Gastroesophageal sphincter (tissue), 4 donors: ENCODE data around the gene PLEKHM2. TPM values are rescaled to one million over a fixed set of nuclear protein-coding genes. Genes with fewer than 3 reads are reported as not detected.

Source experiments
- ATAC-seq: fragments of 150-250 bp; one replicate; pipeline ENCODE4 v1.9.1; 2016; ENCODE audit warnings: mild to moderate bottlenecking, moderate library complexity
- H3K27ac ChIP-seq, 4 donors: fragments of 200-600 bp; sonication (generic) in 3 of 4; 1 replicate in 3 of 4; 2 replicates in 1 of 4; pipeline ENCODE4 v1.5.1; 2016 to 2019
- H3K27me3 ChIP-seq: fragments of 200-600 bp; sonication (generic); one replicate; pipeline ENCODE4 v1.5.1; 2019
- H3K36me3 ChIP-seq, 2 donors: fragments of 200-600 bp; sonication (generic); one replicate each; pipeline ENCODE4 v1.5.1; 2019; ENCODE audit warnings: control low read depth in 1 of 2
- H3K4me1 ChIP-seq, 3 donors: fragments of 200-600 bp; sonication (generic); 1 replicate in 2 of 3; 2 replicates in 1 of 3; pipeline ENCODE4 v1.5.1; 2016 to 2019; ENCODE audit warnings: control low read depth in 2 of 3
- H3K4me3 ChIP-seq, 2 donors: fragments of 200-600 bp; sonication (generic); one replicate each; pipeline ENCODE4 v1.5.1; 2019; ENCODE audit warnings: mild to moderate bottlenecking in 1 of 2, moderate library complexity in 1 of 2
- H3K9me3 ChIP-seq, 3 donors: fragments of 200-600 bp; sonication (generic); one replicate each; pipeline ENCODE4 v1.5.1; 2017 to 2019; ENCODE audit warnings: control low read depth in 2 of 3
- CTCF ChIP-seq, 4 experiments: fragments of 200-600 bp in 2 of 4; fragments of 450-650 bp in 2 of 4; sonication (generic) in 1 of 4; IDR thresholded peaks; one replicate each; pipeline ENCODE4 v1.5.1; 2017 to 2019; ENCODE audit warnings: antibody characterized with exemption in 4 of 4, mild to moderate bottlenecking in 2 of 4, moderate library complexity in 2 of 4
- EP300 ChIP-seq: sonication (generic); formaldehyde crosslinking; IDR thresholded peaks from one replicate; pipeline ENCODE4 v1.6.1; 2017; ENCODE audit warnings: antibody characterized with exemption, mild to moderate bottlenecking
- POLR2A ChIP-seq, 2 donors: fragments of 450-650 bp; IDR thresholded peaks; one replicate each; pipeline ENCODE4 v1.6.1; 2017; ENCODE audit warnings: antibody characterized with exemption in 2 of 2, mild to moderate bottlenecking in 2 of 2, moderate library complexity in 1 of 2
- POLR2AphosphoS5 ChIP-seq: sonication (generic); formaldehyde crosslinking; IDR thresholded peaks from one replicate; pipeline ENCODE4 v1.6.1; 2017; ENCODE audit warnings: antibody characterized with exemption
- WGBS, 2 donors: methylation state at CpG; one replicate each; pipeline ENCODE4 v1.1.5; 2018; ENCODE audit warnings: low coverage in 1 of 2; 5-methylcytosine and 5-hydroxymethylcytosine counted together
- total RNA-seq, 4 donors: library from RNA; depleted of rRNA; stranded (reverse); fragments of >200 nt; gene quantifications; one replicate each; pipeline ENCODE4 v1.1.0, GENCODE V29; 2016

Gene PLEKHM2
- total RNA-seq, 4 donors from 2014 or later, result 32.1 to 65.2 (median 41.8) TPM

- WGBS, 2 donors, result no CpG with 5 or more reads among the region's 30 CpGs
- Histone ChIP-seq H3K27me3 (no peaks in the 10 kb centered on the region), H3K4me1 (peaks cover 0 to 9% (median 0%) of the 10 kb centered on the region in 3 donors), H3K27ac (no peak overlapping the region), H3K4me3 (no peak overlapping the region), H3K36me3 (no peaks in the 10 kb centered on the region), H3K9me3 (no peaks in the 10 kb centered on the region)
- TF ChIP-seq CTCF (IDR thresholded peaks at IDR 0.05) (no peak), POLR2A (IDR thresholded peaks at IDR 0.05) (no peak), EP300 (no peak), POLR2AphosphoS5 (no peak)
- no peak for ATAC-seq
Measured at GRCh38 chr1:15744122-15744679, 60.1 kb downstream of the PLEKHM2 start.

GRCh38 chr1:15747378-15747777, 63.3 kb downstream of the PLEKHM2 start:
- Histone ChIP-seq H3K9me3 (no peaks in the 10 kb centered on the region), H3K4me1 (peaks cover 0 to 14% (median 0%) of the 10 kb centered on the region in 3 donors), H3K36me3 (no peaks in the 10 kb centered on the region), H3K27me3 (no peaks in the 10 kb centered on the region), H3K27ac (no peak overlapping the region), H3K4me3 (no peak overlapping the region)
- ATAC-seq, result no peak
- TF ChIP-seq POLR2A (IDR thresholded peaks at IDR 0.05) (no peak), CTCF (IDR thresholded peaks at IDR 0.05) (no peak), POLR2AphosphoS5 (no peak), EP300 (no peak)
- 39% methylated on average over 7 of the region's 8 CpGs; no CpG with 5 or more reads in 1 of the 2 donors for WGBS, 2 donors

GRCh38 chr1:15748264-15748663, 64.1 kb downstream of the PLEKHM2 start:
- H3K9me3 ChIP-seq, result no peaks in the 10 kb centered on the region
- no peak overlapping the region for H3K27ac ChIP-seq
- no peaks in the 10 kb centered on the region for H3K36me3 ChIP-seq
- H3K27me3 ChIP-seq, result no peaks in the 10 kb centered on the region
- peaks cover 0 to 14% (median 0%) of the 10 kb centered on the region in 3 donors for H3K4me1 ChIP-seq
- WGBS, 2 donors, result 100% methylated on average over 1 of the region's 5 CpGs; no CpG with 5 or more reads in 1 of the 2 donors
- H3K4me3 ChIP-seq, result no peak overlapping the region
- no peak for ATAC-seq
- TF ChIP-seq POLR2AphosphoS5, result no peak
- TF ChIP-seq EP300, result no peak
- no peak for TF ChIP-seq CTCF (IDR thresholded peaks at IDR 0.05)
- no peak for TF ChIP-seq POLR2A (IDR thresholded peaks at IDR 0.05)

GRCh38 chr1:15748690-15749398, 64.7 kb downstream of the PLEKHM2 start:
- H3K27me3 ChIP-seq, result no peaks in the 10 kb centered on the region
- H3K4me1 ChIP-seq, result peaks cover 0 to 14% (median 0%) of the 10 kb centered on the region in 3 donors
- H3K4me3 ChIP-seq, result no peak overlapping the region
- H3K36me3 ChIP-seq, result no peaks in the 10 kb centered on the region
- no peaks in the 10 kb centered on the region for H3K9me3 ChIP-seq
- H3K27ac ChIP-seq, result no peak overlapping the region
- TF ChIP-seq CTCF (IDR thresholded peaks at IDR 0.05) (no peak), POLR2AphosphoS5 (no peak), EP300 (no peak), POLR2A (IDR thresholded peaks at IDR 0.05) (no peak)
- ATAC-seq, result no peak
- 83 to 100% methylated on average over 1 to 2 of the region's 10 CpGs for WGBS, 2 donors
